AG04449 (cell line): Measurements from ENCODE around the gene PPP2R2B.

Source experiments
- CTCF ChIA-PET: fragments of 350-600 bp; formaldehyde crosslinking; extraction: SDS; loops from one replicate; lab custom pipeline; 2021; ENCODE audit warnings: antibody characterized with exemption; lab: Yijun Ruan, JAX
- POLR2A ChIA-PET: fragments of 400-600, 350-600 bp; formaldehyde crosslinking; extraction: SDS; loops from one replicate; lab custom pipeline; 2020; ENCODE audit warnings: antibody characterized with exemption, inconsistent platforms; lab: Yijun Ruan, JAX
- DNase-seq: peaks from one replicate; pipeline ENCODE4 v3.0.0-alpha.2; 2010; ENCODE audit warnings: low read depth, low spot score
- H3K4me3 ChIP-seq: 2 replicates; pipeline ENCODE4 v1.5.1; 2011; ENCODE audit warnings: low read depth, mild to moderate bottlenecking, control low read depth, low read length
- CTCF ChIP-seq: IDR thresholded peaks from one replicate; pipeline ENCODE4 v1.5.1; 2011; ENCODE audit warnings: mild to moderate bottlenecking, moderate library complexity, low read length, control low read depth, inconsistent platforms; ENCODE audit not compliant: insufficient read depth; ENCODE audit errors: missing control alignments

Gene PPP2R2B

GRCh38 chr5:146902471-146902870 lies 23.9 kb upstream of the PPP2R2B start:
- TF ChIP-seq CTCF: no peak
- ChIA-PET CTCF (no interaction called here), POLR2A (no interaction called here)
- no peak overlapping the region for H3K4me3 ChIP-seq
- DNase-seq: no peak

- TF ChIP-seq CTCF: no peak
- ChIA-PET POLR2A (no interaction called here), CTCF (no interaction called here)
- no peak for DNase-seq
- no peak overlapping the region for H3K4me3 ChIP-seq
These were observed 18.5 kb upstream of the PPP2R2B start for GRCh38 chr5:146897061-146897460.

GRCh38 chr5:146894753-146895521 lies 16.4 kb upstream of the PPP2R2B start:
- CTCF ChIA-PET: no interaction called here
- no peak overlapping the region for H3K4me3 ChIP-seq
- POLR2A ChIA-PET: no interaction called here
- DNase-seq: peak; percentile 7
- no peak for TF ChIP-seq CTCF

- no peak overlapping the region for H3K4me3 ChIP-seq
- ChIA-PET POLR2A (no interaction called here), CTCF (no interaction called here)
- DNase-seq: no peak
- TF ChIP-seq CTCF: no peak
These were observed 15.4 kb upstream of the PPP2R2B start for GRCh38 chr5:146893991-146894390.

- ChIA-PET CTCF (no interaction called here), POLR2A (no interaction called here)
- TF ChIP-seq CTCF: no peak
- DNase-seq: no peak
- H3K4me3 ChIP-seq: no peak overlapping the region
These were observed 13.7 kb upstream of the PPP2R2B start for GRCh38 chr5:146892231-146892630.

GRCh38 chr5:146891511-146891910 lies 13.0 kb upstream of the PPP2R2B start:
- ChIA-PET CTCF (no interaction called here), POLR2A (no interaction called here)
- no peak overlapping the region for H3K4me3 ChIP-seq
- no peak for DNase-seq
- no peak for TF ChIP-seq CTCF
